PFSK-1 (cell line): Measurements from ENCODE around the gene CHST11.

Experiments used
- FOXP2 ChIP-seq: optimal IDR thresholded peaks from 2 replicates; pipeline ENCODE3; 2011; ENCODE audit warnings: borderline replicate concordance, control low read depth, inconsistent platforms; ENCODE audit not compliant: insufficient read depth; ENCODE audit errors: extremely low read length, extremely low read depth
- POLR2AphosphoS5 ChIP-seq: IDR thresholded peaks from 2 replicates; pipeline ENCODE4 v1.6.1; 2012; ENCODE audit warnings: low read depth, mild to moderate bottlenecking, control low read depth, low read length, moderate library complexity
- REST ChIP-seq, 2 experiments: IDR thresholded peaks; 2 replicates each; pipeline versions ENCODE4 v1.6.1 to v1.8.0; 2011 to 2012; ENCODE audit warnings: low read depth in 2 of 2, low read length in 2 of 2, control low read depth in 1 of 2, inconsistent platforms in 1 of 2, mild to moderate bottlenecking in 1 of 2, moderate library complexity in 1 of 2; ENCODE audit not compliant: insufficient read depth in 1 of 2
- SIN3A ChIP-seq: IDR thresholded peaks from 2 replicates; pipeline ENCODE4 v1.6.1; 2012; ENCODE audit warnings: mild to moderate bottlenecking, low read length, moderate library complexity, borderline replicate concordance; ENCODE audit not compliant: insufficient read depth
- TAF1 ChIP-seq: IDR thresholded peaks from 2 replicates; pipeline ENCODE4 v1.6.1; 2012; ENCODE audit warnings: low read length, control low read depth, borderline replicate concordance; ENCODE audit not compliant: insufficient read depth

GRCh38 chr12:104630230-104630670, 173.5 kb downstream of the CHST11 start:
- no peak for TF ChIP-seq SIN3A
- no peak for TF ChIP-seq TAF1
- no peak for TF ChIP-seq POLR2AphosphoS5
- no peak for TF ChIP-seq REST (IDR thresholded peaks at IDR 0.05; ENCODE audit: insufficient read depth in 1 of 2, low read depth in 2 of 2, low read length in 2 of 2)
- TF ChIP-seq FOXP2: no peak
